H1 (cell line): ENCODE results near the gene PCSK4. TPM values are rescaled to one million over a fixed set of nuclear protein-coding genes. Genes with fewer than 3 reads are reported as not detected.

ENCODE experiments used
- CTCF ChIA-PET: fragments of 300-600 bp; sonication (Branson Sonifier 250); formaldehyde crosslinking; loops from one replicate; lab custom pipeline; 2021; ENCODE audit not compliant: partially characterized antibody; lab: Charles Lee
- POLR2A ChIA-PET: fragments of 300-600 bp; sonication (Branson Sonifier 250); formaldehyde crosslinking; loops from one replicate; lab custom pipeline; 2021; ENCODE audit warnings: inconsistent platforms; ENCODE audit not compliant: partially characterized antibody; lab: Charles Lee
- DNase-seq, 2 experiments: peaks; one replicate each; pipeline versions ENCODE4 v3.0.0 to v3.0.0-alpha.2; 2010 to 2022; ENCODE audit warnings: low spot score in 2 of 2, low read depth in 1 of 2, mixed read lengths in 1 of 2
- FAIRE-seq: peaks from 2 replicates; lab custom pipeline; 2011; peaks lifted over from hg19 to GRCh38; lab: Jason Lieb, UNC
- H2AFZ ChIP-seq: 2 replicates; pipeline ENCODE4 v1.8.1; 2012; ENCODE audit warnings: low read length, inconsistent platforms
- H2AK5ac ChIP-seq: 2 replicates; pipeline ENCODE4 v1.6.1; 2013; ENCODE audit warnings: low read depth, low read length
- H2BK120ac ChIP-seq: replicated peaks from 2 replicates; pipeline ENCODE3; 2013; ENCODE audit warnings: low read depth, low read length, inconsistent platforms
- H2BK12ac ChIP-seq: 2 replicates; pipeline ENCODE4 v1.6.1; 2013; ENCODE audit warnings: low read depth, low read length
- H2BK15ac ChIP-seq: 2 replicates; pipeline ENCODE4 v1.6.1; 2013; ENCODE audit warnings: low read length
- H2BK20ac ChIP-seq: 2 replicates; pipeline ENCODE4 v1.6.1; 2013; ENCODE audit warnings: low read length
- H2BK5ac ChIP-seq: 2 replicates; pipeline ENCODE4 v1.6.1; 2013; ENCODE audit warnings: low read depth, low read length
- H3K14ac ChIP-seq: 2 replicates; pipeline ENCODE4 v1.6.1; 2013; ENCODE audit warnings: inconsistent platforms; ENCODE audit not compliant: insufficient read length
- H3K18ac ChIP-seq: 2 replicates; pipeline ENCODE4 v1.6.1; 2013; ENCODE audit warnings: low read length; ENCODE audit errors: extremely low read depth
- H3K23ac ChIP-seq: 2 replicates; pipeline ENCODE4 v1.6.1; 2013; ENCODE audit warnings: inconsistent platforms; ENCODE audit not compliant: insufficient read length
- H3K23me2 ChIP-seq: 2 replicates; pipeline ENCODE4 v1.6.1; 2013; ENCODE audit warnings: low read depth, low read length
- H3K27ac ChIP-seq: 2 replicates; pipeline ENCODE4 v1.6.1; 2011; ENCODE audit warnings: low read depth, low read length, inconsistent platforms
- H3K27me3 ChIP-seq, 4 experiments: replicated peaks in 1 of 4; 1 replicate in 1 of 4; 2 replicates in 3 of 4; pipeline versions ENCODE4 v1.6.1 to v1.8.1; 2011 to 2013; ENCODE audit warnings: low read length in 3 of 4, mild to moderate bottlenecking in 3 of 4, inconsistent platforms in 2 of 4, mixed read lengths in 2 of 4, moderate library complexity in 1 of 4; ENCODE audit not compliant: control insufficient read depth in 3 of 4, insufficient read depth in 3 of 4; ENCODE audit errors: extremely low read depth in 1 of 4
- H3K36me3 ChIP-seq, 4 experiments: 2 replicates each; pipeline versions ENCODE4 v1.6.1 to v1.8.1; 2011 to 2013; ENCODE audit warnings: mild to moderate bottlenecking in 4 of 4, low read length in 3 of 4, moderate library complexity in 2 of 4, control low read depth in 1 of 4, inconsistent platforms in 1 of 4; ENCODE audit not compliant: insufficient read depth in 4 of 4, control insufficient read depth in 2 of 4
- H3K4ac ChIP-seq: replicated peaks from 2 replicates; pipeline ENCODE3; 2013; ENCODE audit warnings: low read length, low read depth, mixed read lengths, inconsistent platforms; ENCODE audit not compliant: insufficient read length
- H3K4me1 ChIP-seq, 4 experiments: replicated peaks in 1 of 4; 1 replicate in 1 of 4; 2 replicates in 3 of 4; pipeline versions ENCODE4 v1.6.1 to v1.8.1; 2011 to 2013; ENCODE audit warnings: low read length in 3 of 4, inconsistent platforms in 2 of 4, mixed read lengths in 1 of 4; ENCODE audit not compliant: insufficient read depth in 4 of 4, control insufficient read depth in 3 of 4
- H3K4me2 ChIP-seq, 2 experiments: 2 replicates each; pipeline versions ENCODE4 v1.6.1 to v1.8.1; 2011 to 2013; ENCODE audit warnings: low read depth in 2 of 2, low read length in 2 of 2, control low read depth in 1 of 2, inconsistent platforms in 1 of 2, mild to moderate bottlenecking in 1 of 2; ENCODE audit not compliant: insufficient read depth in 1 of 2
- H3K4me3 ChIP-seq, 4 experiments: fragments of 200-600, 300-600 bp in 1 of 4; sonication (generic), shearing (Covaris generic), sonication (Bioruptor Twin) in 1 of 4; 2 replicates each; pipeline versions ENCODE4 v1.5.1 to v1.8.1; 2011 to 2016; ENCODE audit warnings: low read length in 4 of 4, low read depth in 3 of 4, control low read depth in 2 of 4, inconsistent platforms in 2 of 4, mild to moderate bottlenecking in 2 of 4, mixed read lengths in 1 of 4, moderate library complexity in 1 of 4; ENCODE audit not compliant: insufficient read depth in 2 of 4; ENCODE audit errors: extremely low read depth in 1 of 4
- H3K56ac ChIP-seq: replicated peaks from 2 replicates; pipeline ENCODE3; 2013; ENCODE audit warnings: low read depth, mild to moderate bottlenecking, mixed read lengths, low read length, inconsistent platforms; ENCODE audit not compliant: insufficient read length
- H3K79me1 ChIP-seq: 2 replicates; pipeline ENCODE4 v1.6.1; 2013; ENCODE audit warnings: low read depth, low read length, control low read depth
- H3K79me2 ChIP-seq, 2 experiments: 2 replicates each; pipeline versions ENCODE4 v1.6.1 to v1.8.1; 2012 to 2013; ENCODE audit warnings: low read length in 2 of 2, mild to moderate bottlenecking in 2 of 2, inconsistent platforms in 1 of 2; ENCODE audit not compliant: insufficient read depth in 2 of 2, control insufficient read depth in 1 of 2
- H3K9ac ChIP-seq, 4 experiments: replicated peaks in 1 of 4; 1 replicate in 1 of 4; 2 replicates in 3 of 4; pipeline versions ENCODE4 v1.6.1 to v1.8.1; 2011 to 2013; ENCODE audit warnings: low read depth in 3 of 4, low read length in 3 of 4, control low read depth in 2 of 4, mild to moderate bottlenecking in 2 of 4, moderate library complexity in 2 of 4, inconsistent platforms in 1 of 4; ENCODE audit errors: extremely low read depth in 1 of 4
- H3K9me3 ChIP-seq, 2 experiments: 2 replicates each; pipeline versions ENCODE4 v1.6.1 to v1.8.1; 2012 to 2013; ENCODE audit warnings: mild to moderate bottlenecking in 2 of 2, moderate library complexity in 2 of 2, control low read depth in 1 of 2, inconsistent platforms in 1 of 2, low read depth in 1 of 2, low read length in 1 of 2, mixed read lengths in 1 of 2; ENCODE audit not compliant: insufficient read depth in 2 of 2
- H4K20me1 ChIP-seq, 2 experiments: replicated peaks in 1 of 2; 2 replicates each; pipeline versions ENCODE3 to v1.8.1; 2011 to 2013; ENCODE audit warnings: inconsistent platforms in 2 of 2, low read length in 2 of 2, mild to moderate bottlenecking in 1 of 2; ENCODE audit not compliant: insufficient read depth in 2 of 2, control insufficient read depth in 1 of 2
- H4K5ac ChIP-seq: 2 replicates; pipeline ENCODE4 v1.6.1; 2013; ENCODE audit warnings: low read length, low read depth, mixed read lengths, inconsistent platforms; ENCODE audit not compliant: insufficient read length
- H4K8ac ChIP-seq: 2 replicates; pipeline ENCODE4 v1.8.0; 2013; ENCODE audit warnings: mild to moderate bottlenecking, moderate library complexity, low read length, inconsistent platforms; ENCODE audit not compliant: insufficient read depth; ENCODE audit errors: extremely low read depth
- H4K91ac ChIP-seq: replicated peaks from 2 replicates; pipeline ENCODE3; 2013; ENCODE audit warnings: low read length, mixed read lengths, inconsistent platforms; ENCODE audit not compliant: insufficient read length
- BRCA1 ChIP-seq: IDR thresholded peaks from 2 replicates; pipeline ENCODE4 v1.6.1; 2012; ENCODE audit warnings: low read depth, low read length, improper control_type of control experiment
- CREB1 ChIP-seq: IDR thresholded peaks from 2 replicates; pipeline ENCODE4 v1.6.1; 2012; ENCODE audit warnings: inconsistent platforms
- CTBP2 ChIP-seq: IDR thresholded peaks from 2 replicates; pipeline ENCODE4 v1.7.0; 2011; ENCODE audit warnings: borderline replicate concordance, mild to moderate bottlenecking, moderate library complexity, mixed read lengths, low read length; ENCODE audit not compliant: insufficient read depth, insufficient read length
- KDM1A ChIP-seq: fragments of 200-600, 300-600 bp; sonication (generic); IDR thresholded peaks from 2 replicates; pipeline ENCODE4 v1.7.1; 2016; ENCODE audit warnings: mild to moderate bottlenecking, low read length, borderline replicate concordance
- KDM5A ChIP-seq: fragments of 200-600 bp; IDR thresholded peaks from 2 replicates; pipeline ENCODE4 v1.7.1; 2012; ENCODE audit warnings: mild to moderate bottlenecking, low read length, inconsistent platforms, mixed read lengths
- TAF7 ChIP-seq: optimal IDR thresholded peaks from 2 replicates; pipeline ENCODE3; 2011; ENCODE audit warnings: low read depth, mild to moderate bottlenecking, inconsistent platforms, low read length, moderate library complexity, borderline replicate concordance
- USF2 ChIP-seq: IDR thresholded peaks from 2 replicates; pipeline ENCODE4 v1.6.1; 2011; ENCODE audit warnings: low read length, improper control_type of control experiment
- WGBS, 2 experiments: shearing (Covaris generic) in 1 of 2; methylation state at CpG; one replicate each; pipeline versions ENCODE4 v1.1.6 to v1.1.7; 2013 to 2015; ENCODE audit warnings: low lambda C conversion rate in 2 of 2, mixed read lengths in 2 of 2, inconsistent platforms in 1 of 2, low coverage in 1 of 2, missing lambda C conversion rate in 1 of 2; ENCODE audit not compliant: insufficient replicate concordance in 2 of 2, insufficient coverage in 1 of 2, insufficient read length in 1 of 2; ENCODE audit errors: extremely low coverage in 1 of 2, missing lambda C conversion rate in 1 of 2; 5-methylcytosine and 5-hydroxymethylcytosine counted together
- polyA plus RNA-seq, 7 experiments: library from polyadenylated mRNA; depleted of rRNA in 3 of 7; stranded (reverse) in 5 of 7; unstranded in 2 of 7; fragments of >200 nt in 5 of 7; fragments of 200-250 nt in 2 of 7; gene quantifications; 1 replicate in 5 of 7; 2 replicates in 1 of 7; 4 replicates in 1 of 7; pipeline versions ENCODE4 v1.2.1 to v1.2.3, GENCODE V29; 2011 to 2013; ENCODE audit warnings: missing spikeins in 2 of 7, mixed read lengths in 2 of 7
- total RNA-seq: library from RNA; stranded (reverse); fragmentation: NEBNext Ultra II Directional; extraction: Animal tissue kit (Norgen Biotek cat#: 25700); gene quantifications from 2 replicates; pipeline ENCODE4 v1.2.1, GENCODE V29; 2021

PCSK4 gene
- total and polyA plus RNA-seq, 2 of the 8 experiments (the other 6 are each of a cell fraction or from before 2014, with no cell fraction given) = 9.8 to 10.7 TPM

DNA sequence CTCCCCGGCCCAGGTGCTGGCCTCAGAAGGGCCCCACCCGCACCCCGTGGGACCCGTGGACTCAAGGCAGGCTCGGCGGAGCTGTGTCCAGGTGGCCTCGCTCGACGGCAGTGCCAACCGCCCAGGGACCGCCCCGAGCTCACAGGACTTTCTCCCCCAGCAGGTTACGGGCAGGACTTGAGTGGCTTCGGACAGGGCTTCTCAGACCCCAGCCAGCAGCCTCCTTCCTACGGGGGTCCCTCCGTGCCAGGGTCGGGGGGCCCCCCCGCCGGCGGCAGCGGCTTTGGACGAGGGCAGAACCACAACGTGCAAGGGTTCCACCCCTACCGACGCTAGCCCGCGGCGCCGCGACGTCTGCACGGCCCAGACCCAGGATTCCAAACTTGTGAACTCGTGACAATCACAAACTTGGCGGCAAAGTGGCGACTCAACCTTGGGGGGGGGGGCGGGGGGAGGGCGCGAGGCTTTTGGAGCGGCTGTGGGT, 55.5 kb downstream of the PCSK4 start:
- Histone ChIP-seq H3K18ac (no peak overlapping the region), H2BK15ac (no peak overlapping the region), H3K9ac (no peak overlapping the region), H2BK5ac (no peak overlapping the region)
- 96% methylated on average over 35 of the region's 39 CpGs; no CpG with 5 or more reads in 1 of the 2 experiments for WGBS, 2 experiments
- TF ChIP-seq CREB1 = no peak
- no peak for TF ChIP-seq CTBP2
- no peak for TF ChIP-seq KDM1A
- no peak for TF ChIP-seq USF2
- no peak for TF ChIP-seq TAF7
- no peak for TF ChIP-seq KDM5A
- no peak for TF ChIP-seq BRCA1
- TF ChIP-seq, all 59 proteins: peak for 0
- H3K14ac ChIP-seq = no peak overlapping the region
- H2AK5ac ChIP-seq = no peak overlapping the region
- H3K4me1 ChIP-seq = peaks cover 0 to 3% (median 2%) of the 10 kb centered on the region in 4 experiments; a peak in 3 of 7 replicates
- no peak overlapping the region for H3K27ac ChIP-seq
- ChIA-PET CTCF (interaction anchor here (1.0 kb wide), 1 partner anchor 18 kb away, joined by 3 read pairs; no protein-coding TSS in a partner anchor), POLR2A (interaction anchor here (0.7 to 3.8 kb wide), 4 partner anchors 10 to 166 kb away, joined by 3 to 24 read pairs (median 4); partner anchors contain the start of gene CIRBP)
- no peak overlapping the region for H3K56ac ChIP-seq
- H3K4me3 ChIP-seq = no peak overlapping the region
- DNase-seq (no peak), FAIRE-seq (no peak)
- H4K5ac ChIP-seq = no peak overlapping the region
- no peak overlapping the region for H3K23ac ChIP-seq
- H2BK20ac ChIP-seq = no peak overlapping the region
- no peak overlapping the region for H2BK12ac ChIP-seq
- no peaks in the 10 kb centered on the region for H3K27me3 ChIP-seq
- H3K9me3 ChIP-seq = no peaks in the 10 kb centered on the region
- H2AFZ ChIP-seq = no peak overlapping the region
- H4K8ac ChIP-seq = peak overlapping the region; percentile 57; the same call in 1 of the 2 replicates
- H3K23me2 ChIP-seq = peaks cover 2% of the 10 kb centered on the region; the same call in 1 of the 2 replicates
- H3K79me1 ChIP-seq = peaks cover 2% of the 10 kb centered on the region; the same call in 1 of the 2 replicates
- peaks cover 17 to 27% of the 10 kb centered on the region in 2 experiments for H4K20me1 ChIP-seq
- H2BK120ac ChIP-seq = no peak overlapping the region
- peaks cover 22 to 51% (median 37%) of the 10 kb centered on the region in 4 experiments; a peak in 7 of 8 replicates for H3K36me3 ChIP-seq
- no peak overlapping the region for H3K4me2 ChIP-seq
- no peak overlapping the region for H4K91ac ChIP-seq
- no peak overlapping the region for H3K4ac ChIP-seq
- peaks cover 2 to 14% of the 10 kb centered on the region in 2 experiments; a peak in 3 of 4 replicates for H3K79me2 ChIP-seq
